HG03159 (cell line): ENCODE data around the gene UNC5A.

ENCODE experiments used
- ATAC-seq: cut with Tn5 transposase; IDR thresholded peaks from one replicate; pipeline ENCODE4 v1.9.1; 2021; ENCODE audit warnings: mild to moderate bottlenecking, moderate library complexity; ENCODE audit not compliant: unreplicated experiment

Gene UNC5A

GRCh38 chr5:176877793-176878331, 67.5 kb downstream of the UNC5A start:
- ATAC-seq = no peak

- ATAC-seq = no peak
These were observed 68.1 kb downstream of the UNC5A start for GRCh38 chr5:176878463-176878862.

DNA sequence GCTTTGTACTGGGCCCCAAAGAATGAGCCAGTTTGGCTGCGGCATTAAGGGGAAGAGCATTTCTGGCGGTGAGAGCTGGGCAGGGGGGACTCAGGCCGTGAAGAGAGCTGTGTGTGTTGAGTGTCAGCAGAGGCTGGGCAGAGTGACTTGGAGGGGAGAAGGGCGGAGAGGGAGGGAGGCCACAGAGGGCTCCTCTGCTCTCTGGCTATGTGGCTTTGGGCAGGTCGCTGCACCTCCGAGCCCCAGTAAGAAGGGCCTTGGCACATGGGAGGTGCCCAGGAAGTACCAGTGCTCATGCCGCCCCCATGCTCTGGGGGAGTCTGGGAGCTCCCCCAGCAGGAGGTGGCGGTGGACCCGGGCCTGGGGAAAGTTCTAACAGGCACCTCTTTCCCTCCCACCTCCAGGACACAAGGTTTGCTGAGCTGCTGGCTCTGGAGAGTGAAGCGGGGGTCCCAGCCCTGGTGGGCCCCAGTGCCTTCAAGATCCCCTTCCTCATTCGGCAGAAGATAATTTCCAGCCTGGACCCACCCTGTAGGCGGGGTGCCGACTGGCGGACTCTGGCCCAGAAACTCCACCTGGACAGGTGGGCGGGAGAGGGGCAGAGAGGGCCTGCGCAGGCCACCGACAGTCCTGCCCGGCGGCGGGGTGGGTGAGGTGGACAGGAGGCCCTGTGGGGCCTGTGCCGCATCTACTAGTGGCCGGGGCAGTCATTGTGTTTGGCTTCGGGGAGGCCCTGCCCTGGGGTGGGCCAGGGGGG, 68.7 kb downstream of the UNC5A start:
- no peak for ATAC-seq

DNA sequence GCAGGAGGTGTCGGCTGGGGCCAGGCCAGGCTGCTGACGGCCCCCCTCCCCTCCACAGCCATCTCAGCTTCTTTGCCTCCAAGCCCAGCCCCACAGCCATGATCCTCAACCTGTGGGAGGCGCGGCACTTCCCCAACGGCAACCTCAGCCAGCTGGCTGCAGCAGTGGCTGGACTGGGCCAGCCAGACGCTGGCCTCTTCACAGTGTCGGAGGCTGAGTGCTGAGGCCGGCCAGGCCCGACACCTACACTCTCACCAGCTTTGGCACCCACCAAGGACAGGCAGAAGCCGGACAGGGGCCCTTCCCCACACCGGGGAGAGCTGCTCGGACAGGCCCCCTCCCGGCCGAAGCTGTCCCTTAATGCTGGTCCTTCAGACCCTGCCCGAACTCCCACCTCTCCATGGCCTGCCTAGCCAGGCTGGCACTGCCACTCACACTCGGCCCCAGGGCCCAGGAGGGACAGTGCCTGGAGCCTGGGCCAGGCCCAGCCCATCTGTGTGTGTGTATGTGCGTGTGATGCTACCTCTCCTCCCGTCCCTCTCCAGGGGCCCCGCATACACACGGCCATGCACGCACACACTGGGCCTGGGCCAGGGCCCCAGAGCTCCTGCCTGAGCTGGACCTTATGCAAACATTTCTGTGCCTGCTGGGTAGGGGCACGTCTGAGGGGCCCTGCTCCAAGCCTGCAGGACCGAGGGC, 69.5 kb downstream of the UNC5A start:
- ATAC-seq = no peak

GRCh38 chr5:176880366-176881020, 70.1 kb downstream of the UNC5A start:
- ATAC-seq = no peak

DNA sequence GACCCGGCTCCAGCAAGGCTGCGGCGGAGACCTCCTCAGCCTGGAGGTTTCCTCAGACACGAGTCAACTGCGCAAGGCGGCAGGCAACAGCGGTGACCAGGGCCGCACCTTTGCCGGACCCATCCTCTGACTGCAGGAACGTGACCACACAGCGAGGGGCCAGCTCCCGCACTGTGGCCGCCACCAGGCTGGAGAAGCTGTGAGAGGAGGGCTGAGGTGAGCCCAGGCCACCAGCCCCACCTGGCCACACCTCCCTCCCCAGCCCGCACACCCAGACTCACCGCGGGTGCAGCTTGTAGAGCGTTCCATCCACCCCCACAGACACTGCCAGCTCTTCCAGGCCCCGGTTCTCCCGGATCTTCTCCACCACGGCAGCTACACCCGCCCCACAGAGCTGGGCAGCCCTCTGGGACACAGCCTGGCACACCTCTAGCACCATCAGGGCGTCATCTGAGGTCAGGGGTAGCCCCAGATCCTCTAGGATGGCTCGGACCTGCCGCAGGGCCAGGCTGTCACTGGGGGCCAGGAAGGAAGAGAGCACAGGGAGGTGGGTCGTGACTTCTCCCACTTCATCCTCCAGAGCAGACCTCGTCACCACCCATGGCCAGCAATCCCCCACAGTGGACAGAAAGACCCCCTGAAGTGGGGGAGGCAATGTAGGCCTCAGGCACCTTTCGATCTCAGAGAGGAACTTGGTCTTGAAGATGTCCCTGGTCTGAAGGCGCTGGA, 70.8 kb downstream of the UNC5A start:
- ATAC-seq = no peak

- no peak for ATAC-seq
These were observed 71.6 kb downstream of the UNC5A start for GRCh38 chr5:176881816-176882566.

DNA sequence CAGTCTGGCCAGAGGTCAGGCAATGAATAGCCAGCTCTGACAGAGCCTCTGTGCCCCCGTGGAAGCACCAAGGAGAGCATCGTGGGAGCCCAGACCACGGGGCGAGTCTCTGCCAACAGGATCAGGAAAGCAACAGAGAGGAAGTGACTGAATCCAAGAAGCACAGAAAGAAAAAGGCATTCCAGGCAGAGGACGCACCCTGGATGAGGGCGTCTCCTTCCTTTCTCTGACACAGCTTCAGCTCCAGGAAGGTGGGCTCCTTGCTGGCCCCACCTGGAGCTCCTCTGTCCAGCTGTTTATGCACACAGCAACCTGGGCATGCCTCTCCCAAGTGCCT, 72.2 kb downstream of the UNC5A start:
- no peak for ATAC-seq

GRCh38 chr5:176883700-176884570, 73.6 kb downstream of the UNC5A start:
- no peak for ATAC-seq

GRCh38 chr5:176884571-176884890, 74.2 kb downstream of the UNC5A start:
- no peak for ATAC-seq

DNA sequence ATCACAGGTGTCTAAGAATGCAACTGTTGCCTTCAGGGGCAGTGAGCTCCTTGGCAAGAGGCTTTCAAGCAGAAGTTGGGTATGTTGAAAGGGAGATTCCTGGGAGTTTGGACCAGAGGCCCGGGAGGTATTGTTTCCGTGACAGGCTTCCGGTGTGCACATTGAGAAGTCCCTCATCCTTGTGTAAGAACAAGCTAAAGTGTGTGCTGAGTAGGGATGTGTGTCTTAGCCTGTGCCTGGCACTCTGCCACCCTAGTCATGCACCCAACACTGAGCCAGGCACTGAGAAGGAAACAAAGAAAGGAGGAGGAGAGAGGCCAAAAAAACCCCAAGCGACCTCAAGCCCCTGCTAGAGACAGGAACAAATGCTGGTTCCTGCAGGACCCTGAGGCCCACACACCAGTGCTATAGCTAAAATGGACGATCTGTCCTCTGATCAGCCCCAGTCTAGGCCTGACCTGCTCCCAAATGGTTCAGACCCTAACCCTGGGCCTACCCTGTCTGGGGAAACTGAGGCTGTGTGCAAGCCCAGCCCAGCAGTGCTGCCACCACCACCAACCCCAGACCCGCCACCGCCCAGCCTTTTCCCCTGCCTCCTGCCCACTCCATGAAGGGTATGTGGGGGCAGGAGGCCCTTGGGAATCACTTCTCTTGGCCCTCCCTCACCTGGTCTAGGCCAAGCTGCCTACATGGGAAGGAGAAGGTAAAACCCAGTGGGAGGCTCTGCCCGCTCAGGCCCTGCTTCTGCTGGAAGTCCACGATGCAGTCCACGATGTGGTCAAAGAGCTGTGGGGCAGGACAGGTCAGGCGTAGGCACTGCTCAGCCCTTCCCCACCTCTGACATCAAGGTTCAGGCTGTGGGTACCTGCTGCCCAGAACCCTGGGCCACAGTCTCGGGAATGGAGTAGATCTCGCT, 76.2 kb downstream of the UNC5A start:
- ATAC-seq = no peak

DNA sequence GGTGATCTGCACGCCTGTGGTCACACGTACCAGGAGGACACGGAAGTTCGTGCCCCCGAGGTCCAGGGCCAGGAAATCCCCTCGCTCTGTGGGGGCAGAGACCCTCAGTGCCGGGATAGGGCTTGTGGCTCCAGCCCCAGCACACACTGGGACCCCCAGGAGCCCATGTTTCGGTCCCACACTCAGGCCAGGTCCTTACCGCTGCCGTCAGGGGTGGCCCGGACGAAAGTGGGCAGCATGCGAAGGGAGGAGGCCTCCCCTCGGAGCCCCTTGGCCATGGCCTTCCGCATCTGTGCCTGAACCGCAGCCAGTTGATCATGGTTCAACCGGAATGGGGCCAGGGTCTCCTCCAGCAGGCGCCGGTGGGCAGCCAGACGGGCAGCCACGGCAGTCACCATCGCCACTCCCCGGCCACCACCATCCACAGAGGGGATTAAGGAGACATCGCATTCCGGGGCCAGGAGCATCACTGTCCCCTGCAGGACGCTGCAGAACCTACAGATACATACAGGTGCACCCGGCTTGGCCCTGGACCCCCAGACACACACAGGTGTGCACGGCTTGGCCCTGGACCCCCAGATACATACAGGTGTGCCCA, 77.0 kb downstream of the UNC5A start:
- ATAC-seq = no peak

DNA sequence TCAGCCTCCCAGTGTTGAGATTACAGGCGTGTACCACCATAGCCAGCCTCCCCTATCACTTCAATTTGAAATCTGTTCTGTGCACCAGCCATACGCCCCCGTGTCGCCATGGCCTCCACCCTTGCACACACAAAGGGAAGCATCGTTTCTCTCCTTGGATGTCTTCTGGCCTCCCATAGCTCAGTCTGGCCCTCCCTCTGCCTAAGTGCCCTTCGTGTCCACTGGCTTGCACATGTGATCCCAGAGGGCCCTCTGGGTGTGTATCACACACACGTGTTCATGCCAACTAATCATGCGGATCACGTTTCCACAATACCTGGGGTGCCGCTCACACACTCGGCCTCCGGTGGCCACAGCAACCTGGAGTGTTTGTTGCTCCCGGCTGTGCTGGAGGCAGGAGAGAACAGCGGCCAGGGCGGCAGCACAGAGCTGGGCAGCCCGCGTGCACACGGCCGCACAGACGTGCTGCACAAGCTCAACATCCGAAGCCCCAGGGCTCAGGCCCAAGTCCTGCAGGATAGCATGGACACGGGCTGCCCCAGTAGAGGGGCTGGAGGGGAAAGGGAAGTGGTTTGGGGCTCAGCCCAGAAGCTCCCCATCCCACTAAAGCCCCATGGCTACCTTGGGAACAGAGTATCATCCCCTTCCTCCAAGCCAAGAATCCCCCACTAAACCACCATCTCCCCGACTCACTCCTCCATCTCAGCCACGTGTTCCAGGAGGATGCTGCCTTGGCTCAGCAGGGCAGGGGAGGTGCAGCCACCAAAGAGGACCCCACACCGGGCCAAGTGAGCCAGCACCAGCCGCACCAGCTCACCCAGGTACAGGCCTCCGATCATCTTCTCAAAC, 77.9 kb downstream of the UNC5A start:
- ATAC-seq = no peak

- no peak for ATAC-seq
These were observed 78.5 kb downstream of the UNC5A start for GRCh38 chr5:176888865-176889165.

DNA sequence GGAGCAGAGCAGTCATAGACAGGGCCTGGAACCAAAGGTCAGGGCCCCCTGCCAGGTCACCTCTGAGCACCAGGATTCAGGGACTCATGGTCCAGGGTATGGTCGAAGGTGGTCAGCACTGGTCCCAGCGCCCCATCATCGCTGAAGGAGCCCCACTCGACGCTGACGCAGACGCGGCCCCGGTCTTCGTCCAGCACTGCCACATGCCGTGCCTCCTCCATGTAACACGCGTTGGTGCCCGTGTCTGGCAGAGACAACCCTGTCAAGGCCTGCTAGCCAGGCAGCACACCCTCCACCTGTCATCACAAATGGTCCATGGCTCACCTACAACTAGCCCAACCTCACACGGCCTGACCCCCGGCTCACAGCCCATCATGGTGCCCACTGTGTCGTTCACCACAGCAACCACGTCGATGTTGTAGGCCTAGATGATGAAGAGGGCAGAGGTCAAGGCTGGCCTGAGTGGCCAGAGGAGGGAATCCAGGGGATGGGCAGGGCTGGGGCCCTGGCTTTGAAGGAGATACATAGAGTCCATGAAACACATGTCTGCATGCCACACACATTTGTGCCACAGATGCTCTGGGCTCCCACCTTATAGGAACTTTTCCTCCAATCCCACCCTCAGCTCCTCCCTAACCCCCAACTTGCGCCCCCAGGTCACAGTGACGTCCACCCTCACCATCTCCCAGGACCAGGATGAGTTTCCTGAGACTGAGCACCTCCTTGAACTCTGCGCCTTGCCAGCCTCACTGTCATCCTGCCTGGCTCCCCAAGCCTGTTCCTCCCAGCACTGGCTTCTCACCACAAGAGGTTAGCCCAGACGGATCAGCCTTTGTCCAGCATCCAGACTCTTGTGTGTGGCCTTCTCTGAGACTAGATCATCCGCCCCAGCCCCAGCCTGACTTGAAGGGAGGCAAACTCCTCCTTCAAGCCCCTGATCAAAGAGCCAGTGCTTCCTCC, 79.2 kb downstream of the UNC5A start:
- no peak for ATAC-seq
